Stomach (tissue), 9 donors: ENCODE data around the gene CST5. TPM values are rescaled to one million over a fixed set of nuclear protein-coding genes. Genes with fewer than 3 reads are reported as not detected.
A peak's percentile ranks its signal among the peaks of the same experiment; 100 is the strongest.
"Not testable (repeated sequence)": the region's sequence is repeated elsewhere in the genome, so short reads cannot be mapped to it uniquely, and the experiment has no call there.

Experiments used
- DNase-seq, 2 donors: peaks; one replicate each; pipeline versions ENCODE4 v3.0.0 to v3.0.0-alpha.2; 2013 to 2019
- H3K27ac ChIP-seq, 5 donors: fragments of 200-600 bp in 4 of 5; sonication (generic) in 4 of 5; one replicate each; pipeline ENCODE4 v1.5.1; 2013 to 2019; ENCODE audit warnings: mild to moderate bottlenecking in 1 of 5, moderate library complexity in 1 of 5
- H3K27me3 ChIP-seq, 3 donors: fragments of 200-600 bp; sonication (generic); one replicate each; pipeline ENCODE4 v1.5.1; 2017 to 2019; ENCODE audit warnings: mixed run types in 1 of 3
- H3K36me3 ChIP-seq, 4 donors: fragments of 200-600 bp; sonication (generic); 1 replicate in 3 of 4; 2 replicates in 1 of 4; pipeline ENCODE4 v1.5.1; 2016 to 2019
- H3K4me1 ChIP-seq, 4 donors: fragments of 200-600 bp; sonication (generic); one replicate each; pipeline ENCODE4 v1.5.1; 2016 to 2019
- H3K4me3 ChIP-seq, 4 donors: fragments of 200-600 bp; sonication (generic) in 3 of 4; one replicate each; pipeline ENCODE4 v1.5.1; 2016 to 2019; ENCODE audit warnings: mild to moderate bottlenecking in 1 of 4
- H3K9me3 ChIP-seq, 4 donors: fragments of 200-600 bp; sonication (generic); one replicate each; pipeline ENCODE4 v1.5.1; 2016 to 2019
- EP300 ChIP-seq: sonication (generic); formaldehyde crosslinking; IDR thresholded peaks from one replicate; pipeline ENCODE4 v1.6.1; 2017; ENCODE audit warnings: antibody characterized with exemption
- POLR2A ChIP-seq, 4 donors: fragments of 450-650 bp; IDR thresholded peaks; one replicate each; pipeline ENCODE4 v1.6.1; 2016; ENCODE audit warnings: antibody characterized with exemption in 4 of 4, control low read depth in 2 of 4, mild to moderate bottlenecking in 1 of 4, moderate library complexity in 1 of 4
- POLR2AphosphoS5 ChIP-seq, 3 donors: sonication (generic); formaldehyde crosslinking; IDR thresholded peaks; one replicate each; pipeline ENCODE4 v1.6.1; 2016; ENCODE audit warnings: antibody characterized with exemption in 3 of 3
- WGBS, 5 donors: extraction: QIAGEN DNeasy Blood & Tissue Kit in 3 of 5; methylation state at CpG; one replicate each; pipeline versions ENCODE4 v1.1.5 to v1.1.7; 2013 to 2018; 5-methylcytosine and 5-hydroxymethylcytosine counted together
- intact Hi-C: fragments of 100-400 bp; cut with DNase I; formaldehyde crosslinking; loops from one replicate; pipeline ENCODE4 v1.15.1; 2023; ENCODE audit warnings: low total_unique reads
- polyA plus RNA-seq, 3 donors: library from polyadenylated mRNA; stranded (reverse); fragments of 200-250 nt; gene quantifications; one replicate each; pipeline ENCODE4 v1.2.3, GENCODE V29; 2013
- total RNA-seq, 5 donors: library from RNA; depleted of rRNA; stranded (reverse); fragments of >200 nt; gene quantifications; one replicate each; pipeline versions ENCODE4 v1.1.0 to v1.2.3, GENCODE V29; 2014 to 2016
- TF ChIP-seq, protein P1 (sequence below), 7 experiments: fragments of 450-650 bp in 4 of 7; fragments of 200-600 bp in 3 of 7; sonication (generic) in 3 of 7; IDR thresholded peaks; one replicate each; pipeline ENCODE4 v1.5.1; 2016 to 2019; ENCODE audit warnings: antibody characterized with exemption in 7 of 7, control low read depth in 2 of 7, mild to moderate bottlenecking in 1 of 7
- donor health status: healthy with polysubstance abuse.
- donor health status: Bipolar disorder and iron deficiency.
- donor health status: healthy.

The CST5 gene
- total and polyA plus RNA-seq, 8 donors: 1.0 TPM; not detected in 7

GRCh38 chr20:23879811-23880374 is 345 bp upstream of the CST5 start:
- TF ChIP-seq EP300: no peak
- intact Hi-C loops: no loop called here
- peak in 1 of 2 donors; percentile 16 for DNase-seq
- no peak overlapping the region for H3K4me3 ChIP-seq
- no peak overlapping the region for H3K27ac ChIP-seq
- H3K9me3 ChIP-seq: no peaks in the 10 kb centered on the region
- no peaks in the 10 kb centered on the region for H3K36me3 ChIP-seq
- H3K27me3 ChIP-seq: no peaks in the 10 kb centered on the region
- peaks cover 0 to 5% (median 1%) of the 10 kb centered on the region in 4 donors for H3K4me1 ChIP-seq
- 29 to 40% (median 34%) methylated on average over 8 of the region's 8 CpGs for WGBS, 5 donors

- Histone ChIP-seq H3K9me3 (no peaks in the 10 kb centered on the region), H3K27ac (no peak overlapping the region), H3K27me3 (no peaks in the 10 kb centered on the region), H3K4me3 (no peak overlapping the region), H3K4me1 (peaks cover 0 to 5% (median 1%) of the 10 kb centered on the region in 4 donors), H3K36me3 (no peaks in the 10 kb centered on the region)
- intact Hi-C loops: no loop called here
- WGBS, 5 donors: 78 to 85% (median 82%) methylated on average over 5 to 7 of the region's 7 CpGs
- no peak for DNase-seq
- TF ChIP-seq POLR2AphosphoS5 (IDR thresholded peaks at IDR 0.05): no peak
- no peak for TF ChIP-seq POLR2A (IDR thresholded peaks at IDR 0.05)
- TF ChIP-seq, protein P1, sequence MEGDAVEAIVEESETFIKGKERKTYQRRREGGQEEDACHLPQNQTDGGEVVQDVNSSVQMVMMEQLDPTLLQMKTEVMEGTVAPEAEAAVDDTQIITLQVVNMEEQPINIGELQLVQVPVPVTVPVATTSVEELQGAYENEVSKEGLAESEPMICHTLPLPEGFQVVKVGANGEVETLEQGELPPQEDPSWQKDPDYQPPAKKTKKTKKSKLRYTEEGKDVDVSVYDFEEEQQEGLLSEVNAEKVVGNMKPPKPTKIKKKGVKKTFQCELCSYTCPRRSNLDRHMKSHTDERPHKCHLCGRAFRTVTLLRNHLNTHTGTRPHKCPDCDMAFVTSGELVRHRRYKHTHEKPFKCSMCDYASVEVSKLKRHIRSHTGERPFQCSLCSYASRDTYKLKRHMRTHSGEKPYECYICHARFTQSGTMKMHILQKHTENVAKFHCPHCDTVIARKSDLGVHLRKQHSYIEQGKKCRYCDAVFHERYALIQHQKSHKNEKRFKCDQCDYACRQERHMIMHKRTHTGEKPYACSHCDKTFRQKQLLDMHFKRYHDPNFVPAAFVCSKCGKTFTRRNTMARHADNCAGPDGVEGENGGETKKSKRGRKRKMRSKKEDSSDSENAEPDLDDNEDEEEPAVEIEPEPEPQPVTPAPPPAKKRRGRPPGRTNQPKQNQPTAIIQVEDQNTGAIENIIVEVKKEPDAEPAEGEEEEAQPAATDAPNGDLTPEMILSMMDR (IDR thresholded peaks at IDR 0.05): no peak
- TF ChIP-seq EP300: no peak
Observed at GRCh38 chr20:23878787-23879186, 761 bp downstream of the CST5 start.

- DNase-seq, H3K27ac ChIP-seq, intact Hi-C loops, H3K27me3 ChIP-seq, H3K36me3 ChIP-seq, H3K9me3 ChIP-seq, H3K4me3 ChIP-seq, H3K4me1 ChIP-seq: not testable (repeated sequence)
- WGBS, 5 donors: 90 to 100% (median 94%) methylated on average over 1 to 2 of the region's 2 CpGs; no CpG with 5 or more reads in 1 of the 5 donors
Observed at GRCh38 chr20:23878016-23878542, 1.5 kb downstream of the CST5 start.

GRCh38 chr20:23877524-23877923 is 2.0 kb downstream of the CST5 start:
- H3K27me3 ChIP-seq: peaks cover 0 to under 1% (median 0%) of the 10 kb centered on the region in 3 donors
- H3K36me3 ChIP-seq: no peaks in the 10 kb centered on the region
- WGBS, 5 donors: 80 to 92% (median 91%) methylated on average over 6 of the region's 6 CpGs
- no peak for DNase-seq
- intact Hi-C loops: no loop called here
- no peak for TF ChIP-seq EP300
- no peak for TF ChIP-seq POLR2AphosphoS5 (IDR thresholded peaks at IDR 0.05)
- TF ChIP-seq POLR2A (IDR thresholded peaks at IDR 0.05): no peak
- TF ChIP-seq, protein P1 (IDR thresholded peaks at IDR 0.05): no peak
- H3K27ac ChIP-seq: no peak overlapping the region
- no peaks in the 10 kb centered on the region for H3K9me3 ChIP-seq
- no peak overlapping the region for H3K4me3 ChIP-seq
- peaks cover 0 to 5% (median 1%) of the 10 kb centered on the region in 4 donors for H3K4me1 ChIP-seq

DNA sequence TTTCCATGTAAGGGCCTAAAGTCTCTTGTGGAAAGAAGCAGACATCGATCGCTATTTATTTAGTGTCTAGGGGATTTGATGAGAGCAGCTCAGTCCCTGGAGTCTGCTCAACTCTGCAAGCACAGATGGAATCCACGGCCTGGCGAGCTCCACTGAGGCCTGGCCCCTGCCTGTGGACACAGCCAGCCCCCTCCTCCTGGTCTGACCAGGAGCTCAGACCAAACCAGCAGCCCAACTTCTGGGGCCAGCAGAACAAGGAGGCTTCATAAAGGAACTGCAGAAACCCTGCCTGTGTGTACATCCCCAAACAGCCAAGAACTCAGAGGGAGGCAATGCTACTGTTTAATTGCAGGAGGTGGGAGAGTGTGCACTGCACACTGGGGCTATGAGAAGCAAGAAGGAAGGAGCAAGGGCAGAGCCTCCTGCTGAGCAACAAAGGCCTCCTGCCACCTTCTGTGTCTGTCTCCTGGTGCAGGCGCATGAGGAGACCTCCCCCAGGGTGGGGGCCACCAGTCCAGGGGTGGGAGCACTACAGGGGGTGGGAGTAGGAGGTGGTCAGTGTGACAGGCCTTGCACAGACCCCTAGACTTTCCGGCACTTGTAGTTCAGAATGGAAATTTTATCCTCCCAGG is 3.8 kb downstream of the CST5 start:
- intact Hi-C loops: no loop called here
- TF ChIP-seq, protein P1 (IDR thresholded peaks at IDR 0.05): no peak
- TF ChIP-seq POLR2AphosphoS5 (IDR thresholded peaks at IDR 0.05) (no peak), EP300 (no peak), POLR2A (IDR thresholded peaks at IDR 0.05) (no peak)
- Histone ChIP-seq H3K4me3 (no peak overlapping the region), H3K36me3 (no peaks in the 10 kb centered on the region), H3K4me1 (peaks cover 0 to 5% (median 1%) of the 10 kb centered on the region in 4 donors), H3K9me3 (no peaks in the 10 kb centered on the region), H3K27ac (peak overlapping the region in 1 of 5 donors; percentile 4), H3K27me3 (peaks cover 0 to 7% (median 0%) of the 10 kb centered on the region in 3 donors)
- 55 to 70% (median 65%) methylated on average over 4 to 6 of the region's 6 CpGs for WGBS, 5 donors
- DNase-seq: no peak
